NCI-H187 (cell line): ENCODE data around the gene DDX51.

Source experiments
- DNase-seq, 2 experiments: peaks; one replicate each; lab custom pipeline; 2025; lab: John Stamatoyannopoulos, UW

Gene DDX51

DNA sequence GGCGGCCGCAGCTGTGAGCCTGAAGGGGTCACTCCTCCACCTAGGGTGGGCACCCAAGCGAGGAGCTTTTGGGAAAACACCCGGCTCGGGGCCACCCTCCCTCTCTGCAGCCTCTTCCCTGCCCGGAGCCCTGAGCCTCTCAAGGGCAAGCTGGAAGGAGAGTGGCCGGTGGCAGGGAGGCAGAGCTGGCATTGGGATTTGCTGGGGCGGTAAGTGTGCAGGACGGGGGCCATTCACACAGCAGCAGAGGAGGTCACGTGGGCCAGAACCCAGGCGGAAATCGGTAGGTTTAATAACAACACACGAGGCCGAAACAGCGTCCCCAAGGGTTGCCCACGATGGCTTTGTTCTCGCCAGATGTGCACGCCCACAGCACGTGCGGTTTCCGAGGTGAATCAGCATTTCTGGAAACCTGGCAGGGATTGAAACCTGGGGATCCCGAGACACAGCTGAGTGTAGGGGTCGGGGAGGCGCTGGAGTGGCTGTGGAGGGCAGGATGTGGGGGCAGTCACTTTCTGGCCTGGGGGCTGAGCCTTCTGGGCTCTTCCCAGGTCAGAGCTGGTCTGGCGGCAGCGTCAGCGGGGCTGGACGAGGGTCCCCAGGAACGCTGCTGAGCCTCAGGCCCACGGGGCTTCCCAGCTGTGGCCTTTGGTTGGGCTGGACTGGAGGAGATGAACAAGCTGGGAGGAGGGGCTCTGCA lies 23.6 kb upstream of the DDX51 start:
- no peak for DNase-seq

DNA sequence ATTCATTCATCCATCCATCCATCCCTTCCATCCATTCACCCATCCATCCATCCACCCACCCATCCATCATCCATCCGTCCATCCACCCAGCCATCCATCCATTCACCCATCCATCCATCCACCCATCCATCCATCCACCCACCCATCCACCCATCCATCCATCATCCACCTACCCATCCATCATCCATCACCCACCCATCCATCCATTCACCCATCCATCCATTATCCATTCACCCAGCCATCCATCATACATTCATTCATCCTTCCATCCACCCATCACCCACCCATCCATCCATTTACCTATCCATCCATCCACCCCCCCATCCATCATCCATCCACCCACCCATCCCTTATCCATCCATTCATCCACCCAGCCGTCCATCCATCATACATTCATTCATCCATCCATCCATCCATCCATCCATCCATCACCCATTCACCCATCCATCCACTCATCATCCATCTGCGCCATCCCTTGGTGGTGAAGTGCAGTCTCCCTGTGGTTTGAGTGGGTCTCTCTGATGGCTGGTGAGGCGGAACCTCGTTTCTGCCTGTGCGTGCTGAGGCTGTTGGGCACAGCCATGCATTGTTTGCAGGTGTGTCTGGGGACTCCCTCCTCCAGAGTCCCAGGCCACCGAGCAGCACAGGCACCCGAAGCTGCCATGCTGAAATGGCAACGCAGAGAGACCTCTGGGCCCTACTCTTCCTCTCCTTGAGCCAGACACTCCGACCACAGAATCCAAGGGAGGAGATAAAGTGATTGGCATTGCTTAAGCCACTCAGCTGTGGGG lies 22.9 kb upstream of the DDX51 start:
- no peak for DNase-seq

DNA sequence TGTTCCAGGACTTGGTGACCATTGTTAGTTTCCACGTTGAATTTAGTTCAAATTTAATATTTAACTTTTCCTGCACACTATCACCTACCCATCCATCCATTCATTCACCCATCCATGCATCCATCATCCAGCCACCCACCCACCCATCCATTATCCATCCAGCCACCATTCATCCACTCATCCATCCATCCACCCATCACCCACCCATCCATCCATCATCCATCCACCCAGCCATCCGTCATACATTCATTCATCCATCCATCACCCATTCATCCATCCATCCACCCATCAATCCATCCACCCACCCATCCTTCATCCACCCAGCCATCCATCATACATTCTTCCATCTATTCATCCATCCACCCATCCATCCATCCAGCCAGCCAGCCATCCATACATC lies 22.0 kb upstream of the DDX51 start:
- DNase-seq = no peak

DNA sequence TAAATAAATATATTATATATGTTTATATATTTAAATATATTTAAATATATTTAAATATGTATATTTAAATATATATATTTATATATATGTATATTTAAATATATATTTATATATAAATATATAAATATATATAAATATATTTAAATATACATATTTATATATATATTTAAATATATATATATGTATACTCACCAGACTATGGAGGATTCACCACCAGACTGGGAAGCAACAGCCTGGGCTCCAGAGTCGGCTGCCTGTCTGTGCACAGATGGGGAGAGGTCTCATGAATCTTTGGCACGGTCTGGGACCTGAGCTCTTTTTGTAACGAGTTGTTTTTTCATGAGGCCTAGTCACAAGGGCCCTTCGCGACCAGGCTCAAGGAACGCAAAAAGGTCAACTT lies 21.5 kb upstream of the DDX51 start:
- no peak for DNase-seq

DNA sequence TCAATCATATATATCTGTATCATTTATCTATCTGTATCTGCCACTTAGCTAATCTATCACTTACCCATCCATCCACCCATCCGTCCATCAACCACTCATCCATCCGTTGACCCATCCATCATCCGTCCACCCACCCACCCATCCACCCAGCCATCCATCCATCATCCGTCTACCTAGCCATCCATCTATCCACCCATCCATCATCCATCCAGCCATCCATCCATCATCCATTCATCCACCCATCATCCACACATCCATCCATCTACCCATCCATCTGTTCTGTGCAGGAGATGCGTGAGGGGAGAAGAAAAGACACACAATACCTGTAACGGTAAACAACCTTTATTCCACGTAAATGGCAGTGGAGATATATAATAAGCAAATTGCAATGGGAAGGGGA lies 20.3 kb upstream of the DDX51 start:
- no peak for DNase-seq

DNA sequence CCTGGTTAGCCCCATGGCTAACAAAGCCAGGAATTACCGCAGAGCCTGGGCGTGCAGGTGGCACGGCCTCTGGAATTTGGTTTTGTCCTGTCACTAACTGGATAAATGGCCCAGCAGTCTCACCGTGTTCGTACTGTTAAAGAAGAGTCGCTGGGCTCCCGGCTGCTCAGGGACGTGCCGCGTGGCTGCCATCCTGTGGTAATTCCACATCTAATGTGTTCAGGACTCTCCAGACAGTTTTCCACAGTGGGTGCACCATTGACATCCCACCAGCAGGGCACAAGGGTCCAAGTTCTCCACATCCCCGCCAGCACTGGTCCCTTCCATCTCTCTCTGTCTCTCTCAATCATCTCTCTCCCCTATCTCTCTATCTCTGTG lies 19.8 kb upstream of the DDX51 start:
- no peak for DNase-seq

DNA sequence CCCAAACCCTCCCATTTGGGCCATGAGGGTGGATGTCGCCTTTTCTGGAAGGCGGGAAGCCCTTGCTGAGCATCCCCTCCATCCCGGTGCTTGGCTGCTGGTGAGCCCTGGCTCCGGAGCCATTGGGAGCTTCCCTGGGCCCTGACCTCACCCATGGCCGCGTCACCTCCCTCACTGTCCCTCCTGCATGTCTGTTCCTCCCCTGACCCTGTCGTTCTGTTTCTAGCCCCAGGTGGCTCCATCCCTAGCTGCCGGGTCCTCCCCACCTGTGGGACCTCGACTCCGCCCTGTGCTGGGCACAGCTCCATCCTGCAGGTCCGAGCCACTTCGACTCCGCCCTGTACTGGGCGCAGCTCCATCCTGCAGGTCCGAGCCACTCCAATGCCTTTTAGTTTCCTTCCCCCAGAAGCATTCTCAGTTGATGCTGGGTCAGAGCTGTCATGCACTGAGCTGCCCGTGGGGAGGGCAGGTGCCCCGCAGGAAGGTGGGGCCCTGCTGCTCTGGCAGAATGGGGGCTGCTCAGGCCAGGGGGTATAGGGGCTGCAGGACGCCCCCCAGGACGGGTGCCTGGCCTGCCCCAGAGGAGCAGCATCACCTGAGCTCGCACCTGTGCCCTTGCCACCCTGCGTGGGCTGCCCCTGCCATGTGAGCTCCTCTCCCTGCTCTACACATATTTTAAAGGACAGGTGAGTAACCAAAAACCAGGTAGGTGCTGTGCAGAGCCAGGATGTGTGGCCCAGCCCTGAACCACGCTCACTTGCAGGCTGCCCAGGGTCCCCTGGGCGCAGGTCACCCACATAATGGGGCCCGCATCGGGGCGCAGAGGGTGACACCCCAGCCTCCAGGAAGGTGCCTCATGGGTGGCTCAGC lies 19.2 kb upstream of the DDX51 start:
- no peak for DNase-seq

DNA sequence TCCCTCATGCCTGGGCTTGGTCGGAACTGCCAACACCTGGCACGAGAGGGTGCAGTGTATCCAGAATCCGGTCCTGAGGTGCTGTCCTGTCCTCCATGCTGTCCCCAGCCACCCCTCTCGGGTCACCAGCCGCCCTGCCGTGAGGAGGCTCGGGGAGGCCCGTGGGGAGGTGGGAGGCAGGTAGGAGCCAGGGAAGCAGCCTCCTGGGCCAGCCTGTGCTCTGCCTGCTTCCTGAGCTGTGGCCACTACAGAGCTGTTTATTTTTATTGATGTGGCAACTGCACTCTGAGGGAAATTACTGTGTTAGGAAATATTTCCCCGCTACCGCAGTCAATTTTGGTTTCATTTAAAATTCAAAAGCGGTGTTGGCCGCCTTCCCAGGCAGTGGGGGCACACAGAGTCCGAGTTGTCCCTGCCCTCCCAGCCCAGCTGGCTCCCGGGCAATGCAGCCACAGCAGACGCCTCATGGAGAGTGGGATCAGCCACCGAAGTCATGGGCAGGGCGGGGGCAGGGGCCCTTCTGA lies 18.5 kb upstream of the DDX51 start:
- DNase-seq = no peak

DNA sequence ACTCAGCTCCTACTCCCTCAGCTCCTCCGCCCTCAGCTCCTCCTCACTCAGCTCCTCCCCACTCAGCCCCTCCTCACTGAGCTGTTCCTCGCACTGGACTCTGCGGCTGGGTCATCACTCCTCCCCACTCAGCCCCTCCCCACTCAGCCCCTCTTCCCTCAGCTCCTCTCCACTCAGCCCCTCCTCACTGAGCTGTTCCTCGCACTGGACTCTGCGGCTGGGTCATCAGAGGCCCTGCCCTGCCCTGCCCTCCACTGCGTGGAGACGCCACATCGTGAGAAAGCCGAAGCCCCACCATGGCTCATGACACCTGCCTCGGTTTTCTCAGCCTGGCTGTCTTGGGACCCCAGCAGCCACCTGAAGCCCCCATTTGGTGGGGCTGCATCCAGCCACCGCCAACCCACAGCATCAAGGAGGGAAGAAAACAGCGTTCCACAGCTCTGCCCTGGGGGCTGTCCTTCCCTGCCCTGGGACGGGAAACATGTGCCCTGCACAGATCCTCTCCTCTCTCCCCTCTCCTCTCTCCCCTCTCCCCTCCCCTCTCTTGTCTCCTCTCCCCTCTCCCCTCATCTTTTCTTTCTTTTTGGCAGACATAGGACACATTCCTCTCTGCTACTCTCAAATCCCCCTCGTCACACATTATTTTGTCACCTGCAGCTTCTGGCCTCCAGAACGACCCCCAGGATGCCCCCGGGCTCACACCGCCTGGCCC lies 17.8 kb upstream of the DDX51 start:
- no peak for DNase-seq

DNA sequence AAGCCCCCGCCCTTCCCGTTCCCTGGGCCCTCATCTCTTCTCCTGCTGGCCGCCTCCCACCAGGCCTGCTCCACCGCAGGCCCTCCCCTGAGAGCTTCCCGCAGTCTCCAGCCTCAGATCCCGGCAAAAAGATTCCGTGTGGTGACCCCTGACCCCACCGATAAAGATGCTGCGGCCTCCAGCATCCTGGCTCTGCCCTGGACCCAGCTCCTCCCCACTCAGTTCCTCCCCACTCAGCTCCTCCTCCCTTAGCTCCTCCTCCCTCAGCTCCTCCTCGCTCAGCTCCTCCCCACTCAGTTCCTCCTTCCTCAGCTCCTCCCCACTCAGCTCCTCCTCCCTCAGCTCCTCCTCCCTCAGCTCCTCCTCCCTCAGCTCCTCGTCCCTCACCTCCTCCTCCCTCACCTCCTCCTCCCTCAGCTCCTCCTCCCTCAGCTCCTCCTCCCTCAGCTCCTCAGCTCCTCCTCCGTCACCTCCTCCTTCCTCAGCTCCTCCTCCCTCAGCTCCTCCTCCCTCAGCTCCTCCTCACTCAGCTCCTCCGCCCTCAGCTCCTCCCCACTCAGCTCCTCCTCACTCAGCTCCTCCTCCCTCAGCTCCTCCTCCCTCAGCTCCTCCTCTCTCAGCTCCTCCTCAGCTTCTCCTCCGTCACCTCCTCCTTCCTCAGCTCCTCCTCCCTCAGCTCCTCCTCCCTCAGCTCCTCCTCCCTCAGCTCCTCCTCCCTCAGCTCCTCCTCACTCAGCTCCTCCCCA lies 17.1 kb upstream of the DDX51 start:
- no peak for DNase-seq

DNA sequence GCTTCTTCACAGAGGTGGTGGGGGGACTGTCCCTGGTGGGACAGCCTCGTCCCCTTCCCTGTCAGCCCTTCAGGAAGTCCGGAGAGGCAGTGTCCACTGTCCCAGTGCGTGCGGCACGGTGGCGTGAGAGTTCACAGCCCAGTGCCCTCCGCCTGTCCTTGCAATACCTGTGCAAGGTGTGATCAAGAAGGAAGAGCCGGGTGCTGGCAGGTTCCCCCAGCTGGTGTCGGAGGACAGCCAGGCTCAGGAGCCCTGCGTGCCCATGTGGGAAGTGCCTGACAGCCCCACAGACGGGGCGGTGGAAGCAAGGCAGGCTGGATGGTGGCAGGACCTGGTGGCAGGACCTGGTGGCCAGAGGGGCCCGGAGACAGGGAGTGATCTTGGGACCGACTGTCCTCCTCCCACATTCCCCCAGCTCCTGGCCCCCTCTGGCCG lies 16.5 kb upstream of the DDX51 start:
- DNase-seq = no peak

DNA sequence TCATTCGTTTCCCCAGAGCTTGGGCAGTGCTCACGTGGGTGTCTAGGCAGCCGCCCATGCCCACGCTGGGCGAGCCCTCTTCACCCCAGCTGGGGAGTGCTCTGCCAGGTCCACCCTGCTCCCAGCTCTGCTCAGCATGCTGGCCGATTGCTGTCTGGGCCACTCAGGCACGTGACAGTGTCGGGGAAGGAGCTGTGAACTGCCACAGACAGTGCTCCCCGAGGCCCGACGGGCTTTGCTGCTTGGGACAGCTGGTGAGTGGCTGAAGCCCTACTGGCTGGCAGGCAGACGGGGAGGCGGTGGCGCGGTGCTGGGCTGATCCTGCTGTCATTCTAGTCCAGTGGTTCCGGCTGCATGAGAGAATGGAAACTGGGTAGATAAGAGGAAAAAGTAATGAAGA lies 15.9 kb upstream of the DDX51 start:
- no peak for DNase-seq

DNA sequence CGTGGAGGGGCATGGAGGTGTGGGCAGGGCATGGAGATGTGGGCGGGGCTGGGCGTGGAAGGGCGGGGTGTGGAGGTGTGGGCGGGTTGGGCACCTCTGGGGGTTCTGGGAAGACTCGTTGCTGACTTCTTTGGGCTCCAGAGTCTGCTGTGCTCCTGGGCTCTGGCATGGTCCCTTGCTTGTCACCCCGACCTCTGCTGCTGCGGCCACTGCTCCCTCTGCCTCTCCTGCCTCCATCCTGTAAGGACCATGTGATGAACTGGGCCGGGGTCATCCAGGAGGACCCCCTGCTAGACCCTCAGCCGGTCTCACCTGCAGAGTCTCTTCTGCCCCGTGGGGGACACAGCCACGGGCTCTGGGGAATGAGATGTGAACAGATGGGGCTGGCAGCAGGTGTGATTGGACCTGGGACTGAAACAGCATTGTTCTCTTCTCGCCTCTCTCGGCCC lies 15.5 kb upstream of the DDX51 start:
- no peak for DNase-seq

DNA sequence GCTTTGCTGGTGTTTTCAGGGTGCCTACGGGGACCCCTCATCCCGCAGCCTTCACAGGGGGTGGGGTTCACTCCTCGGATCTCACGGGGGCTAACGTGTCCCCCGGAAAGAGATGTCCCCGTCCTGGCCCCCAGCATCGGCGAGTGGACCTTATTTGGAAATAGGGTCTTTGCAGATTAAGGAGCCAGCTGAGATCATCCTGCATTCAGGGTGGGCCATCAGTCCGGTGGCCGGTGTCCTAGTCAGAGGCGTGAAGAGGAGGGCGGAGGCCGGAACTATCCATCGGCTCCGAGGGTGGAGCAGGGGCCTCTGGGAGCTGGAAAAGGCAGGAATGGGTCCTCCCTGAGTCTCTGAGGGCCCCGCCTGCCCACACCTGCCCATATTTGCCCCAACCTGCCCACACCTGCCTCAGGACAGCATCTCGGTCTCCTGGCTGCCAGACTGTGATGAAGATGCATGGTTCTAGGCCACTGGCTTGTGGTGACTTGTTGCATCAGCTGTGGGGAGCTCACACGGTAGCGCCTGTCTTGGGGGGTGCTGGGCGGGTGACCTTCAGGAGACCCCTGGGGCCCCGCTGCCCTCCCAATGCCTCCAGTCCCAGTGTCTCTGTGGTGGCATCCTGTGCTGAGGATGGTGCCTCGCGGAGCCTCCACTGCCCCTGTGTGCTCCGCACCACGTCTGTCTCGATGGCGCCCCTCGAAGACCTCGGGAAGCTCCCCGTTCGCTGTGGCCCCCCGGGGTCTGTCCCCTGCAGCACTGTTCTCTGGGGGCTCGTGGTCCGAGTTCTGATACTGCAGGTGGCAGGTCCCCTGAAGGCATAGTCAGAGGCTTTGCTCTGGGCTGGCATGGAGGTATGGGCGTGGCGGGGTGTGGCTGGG lies 14.8 kb upstream of the DDX51 start:
- DNase-seq = no peak

DNA sequence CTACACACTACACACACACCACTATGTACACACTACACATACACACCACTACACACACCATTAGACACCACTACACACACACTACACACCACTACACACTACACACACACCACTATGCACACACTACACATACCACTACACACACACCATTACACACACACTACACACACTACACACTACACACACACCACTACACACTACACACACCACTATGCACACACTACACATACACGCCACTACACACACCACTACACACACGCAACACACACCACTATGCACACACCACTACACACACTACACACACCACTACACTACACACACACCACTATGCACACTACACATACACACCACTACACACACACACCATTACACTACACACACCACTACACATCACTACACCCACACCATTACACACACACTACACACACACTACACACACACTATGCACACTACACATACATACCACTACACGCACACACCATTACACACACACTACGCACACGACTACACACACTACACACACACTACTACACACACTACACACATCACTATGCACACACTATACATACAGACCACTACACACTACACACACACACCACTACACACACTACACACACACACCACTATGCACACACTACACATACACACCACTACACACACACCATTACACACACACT lies 13.8 kb upstream of the DDX51 start:
- no peak for DNase-seq

DNA sequence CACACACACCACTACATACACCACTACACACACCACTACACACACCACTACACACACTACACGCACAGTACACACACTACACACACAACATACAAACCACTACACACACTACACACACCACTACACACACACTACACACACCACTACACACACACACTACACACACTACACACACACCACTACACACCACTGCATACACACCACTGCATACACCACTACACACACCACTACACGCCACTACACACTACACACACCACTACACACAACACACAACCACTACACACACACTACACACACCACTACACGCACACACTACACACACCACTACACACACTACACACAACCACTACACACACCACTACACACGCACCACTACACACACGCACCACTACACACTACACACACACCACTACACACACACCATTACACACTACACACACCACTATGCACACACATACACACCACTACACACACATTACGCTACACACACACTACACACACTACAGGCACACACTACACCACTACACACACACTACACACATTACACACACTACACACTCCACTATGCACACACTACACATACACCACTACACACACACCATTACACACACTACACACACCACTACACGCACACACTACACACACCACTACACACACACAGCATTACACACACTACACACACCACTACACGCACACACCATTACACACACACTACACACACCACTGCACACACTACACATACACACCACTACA lies 12.6 kb upstream of the DDX51 start:
- no peak for DNase-seq

DNA sequence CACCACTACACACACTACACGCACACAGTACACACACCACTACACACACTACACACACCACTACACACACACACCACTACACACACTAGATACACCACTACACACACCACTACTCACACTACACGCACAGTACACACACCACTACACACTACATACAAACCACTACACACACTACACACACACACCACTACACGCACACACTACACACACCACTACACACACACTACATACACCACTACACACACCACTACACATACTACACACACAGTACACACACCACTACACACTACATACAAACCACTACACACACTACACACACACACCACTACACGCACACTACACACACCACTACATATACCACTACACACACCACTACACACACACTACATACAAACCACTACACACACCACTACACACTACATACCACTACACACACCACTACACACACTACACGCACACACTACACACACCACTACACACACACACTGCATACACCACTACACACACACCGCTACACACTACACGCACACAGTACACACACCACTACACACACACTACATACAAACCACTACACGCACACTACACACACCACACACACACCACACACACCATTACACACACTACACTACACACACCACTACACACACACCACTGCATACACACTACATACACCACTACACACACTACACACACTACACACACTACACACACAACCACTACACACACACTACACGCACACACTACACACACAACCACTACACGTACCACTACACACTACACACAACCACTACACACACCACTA lies 11.9 kb upstream of the DDX51 start:
- DNase-seq = no peak
